ENCODE measurements around the gene LRRC8A.
"Not testable (repeated sequence)": the region's sequence is repeated elsewhere in the genome, so short reads cannot be mapped to it uniquely, and the experiment has no call there.

The LRRC8A gene

GRCh38 chr9:128863647-128864046 lies 18.3 kb upstream of the LRRC8A start:
- peak; percentile 64 to 89 (median 74) for DNase-seq (ENCODE audit: low read depth in 3 of 3, low spot score in 1 of 3)

GRCh38 chr9:128870128-128870940 lies 11.6 kb upstream of the LRRC8A start:
- no peak for DNase-seq (ENCODE audit: low read depth in 3 of 3, low spot score in 1 of 3)

GRCh38 chr9:128870941-128871265 lies 11.0 kb upstream of the LRRC8A start:
- DNase-seq (ENCODE audit: low read depth in 3 of 3, low spot score in 1 of 3): not testable (repeated sequence)

GRCh38 chr9:128877852-128878251 lies 4.1 kb upstream of the LRRC8A start:
- no peak for DNase-seq (ENCODE audit: low read depth in 3 of 3, low spot score in 1 of 3)

GRCh38 chr9:128882677-128883603 lies 1.0 kb downstream of the LRRC8A start:
- DNase-seq (ENCODE audit: low read depth in 3 of 3, low spot score in 1 of 3): no peak

GRCh38 chr9:128884164-128884563 lies 2.2 kb downstream of the LRRC8A start:
- DNase-seq (ENCODE audit: low read depth in 3 of 3, low spot score in 1 of 3): no peak

- DNase-seq (ENCODE audit: low read depth in 3 of 3, low spot score in 1 of 3): no peak
These were observed 3.4 kb downstream of the LRRC8A start for GRCh38 chr9:128885376-128885775.

GRCh38 chr9:128885798-128886197 lies 3.9 kb downstream of the LRRC8A start:
- DNase-seq (ENCODE audit: low read depth in 3 of 3, low spot score in 1 of 3): no peak

GRCh38 chr9:128886211-128886891 lies 4.4 kb downstream of the LRRC8A start:
- no peak for DNase-seq (ENCODE audit: low read depth in 3 of 3, low spot score in 1 of 3)

- no peak for DNase-seq (ENCODE audit: low read depth in 3 of 3, low spot score in 1 of 3)
These were observed 5.1 kb downstream of the LRRC8A start for GRCh38 chr9:128887049-128887448.

- no peak for DNase-seq (ENCODE audit: low read depth in 3 of 3, low spot score in 1 of 3)
These were observed 6.0 kb downstream of the LRRC8A start for GRCh38 chr9:128887914-128888350.

- DNase-seq (ENCODE audit: low read depth in 3 of 3, low spot score in 1 of 3): no peak
These were observed 9.6 kb downstream of the LRRC8A start for GRCh38 chr9:128891321-128892220.

- no peak for DNase-seq (ENCODE audit: low read depth in 3 of 3, low spot score in 1 of 3)
These were observed 10.4 kb downstream of the LRRC8A start for GRCh38 chr9:128892221-128892921.

GRCh38 chr9:128893354-128893753 lies 11.4 kb downstream of the LRRC8A start:
- no peak for DNase-seq (ENCODE audit: low read depth in 3 of 3, low spot score in 1 of 3)

- DNase-seq (ENCODE audit: low read depth in 3 of 3, low spot score in 1 of 3): no peak
These were observed 12.8 kb downstream of the LRRC8A start for GRCh38 chr9:128894764-128895163.

- no peak for DNase-seq (ENCODE audit: low read depth in 3 of 3, low spot score in 1 of 3)
These were observed 13.6 kb downstream of the LRRC8A start for GRCh38 chr9:128895556-128895955.

- DNase-seq (ENCODE audit: low read depth in 3 of 3, low spot score in 1 of 3): no peak
These were observed 16.4 kb downstream of the LRRC8A start for GRCh38 chr9:128898382-128898781.

- DNase-seq (ENCODE audit: low read depth in 3 of 3, low spot score in 1 of 3): no peak
These were observed 17.1 kb downstream of the LRRC8A start for GRCh38 chr9:128898845-128899565.

Measured in stimulated activated CD4-positive, alpha-beta T cell treated with anti-CD3 and anti-CD28 coated beads, TNF-alpha, amount 100 ng/mL, for 1 hour (primary cell).